Keratinocyte (primary cell): Measurements from ENCODE around the gene NMBR. TPM values are rescaled to one million over a fixed set of nuclear protein-coding genes. Genes with fewer than 3 reads are reported as not detected.

Source experiments
- DNase-seq: peaks from one replicate; pipeline ENCODE4 v3.0.0-alpha.2; 2011; ENCODE audit warnings: low read depth, missing footprints, low spot score
- FAIRE-seq: peaks from 2 replicates; lab custom pipeline; 2011; peaks lifted over from hg19 to GRCh38; lab: Jason Lieb, UNC
- H2AFZ ChIP-seq: 2 replicates; pipeline ENCODE4 v1.6.0; 2012; ENCODE audit warnings: low read length, control low read depth, inconsistent platforms; ENCODE audit not compliant: control insufficient read depth
- H3K27ac ChIP-seq: 2 replicates; pipeline ENCODE4 v1.5.1; 2011; ENCODE audit warnings: low read length; ENCODE audit not compliant: control insufficient read depth, insufficient read depth
- H3K27me3 ChIP-seq: 3 replicates; pipeline ENCODE4 v1.6.0; 2011; ENCODE audit warnings: low read length; ENCODE audit not compliant: control insufficient read depth, insufficient read depth; ENCODE audit errors: extremely low read depth
- H3K36me3 ChIP-seq, 2 experiments: 2 replicates in 1 of 2; 3 replicates in 1 of 2; pipeline ENCODE4 v1.5.1; 2011; ENCODE audit warnings: low read length in 2 of 2, mild to moderate bottlenecking in 1 of 2; ENCODE audit not compliant: control insufficient read depth in 2 of 2, insufficient read depth in 2 of 2; ENCODE audit errors: extremely low read depth in 1 of 2
- H3K4me1 ChIP-seq: 3 replicates; pipeline ENCODE4 v1.5.1; 2011; ENCODE audit warnings: low read length; ENCODE audit not compliant: control insufficient read depth, insufficient read depth; ENCODE audit errors: extremely low read depth
- H3K4me2 ChIP-seq: 3 replicates; pipeline ENCODE4 v1.6.0; 2011; ENCODE audit warnings: low read depth, low read length; ENCODE audit not compliant: control insufficient read depth, insufficient read depth; ENCODE audit errors: extremely low read depth
- H3K4me3 ChIP-seq, 3 experiments: fragments of 200-600 bp in 1 of 3; sonication (generic) in 1 of 3; 2 replicates in 2 of 3; 3 replicates in 1 of 3; pipeline ENCODE4 v1.5.1; 2011 to 2016; ENCODE audit warnings: low read length in 3 of 3, mild to moderate bottlenecking in 3 of 3, control low read depth in 2 of 3, inconsistent platforms in 1 of 3, low read depth in 1 of 3, mixed read lengths in 1 of 3, mixed run types in 1 of 3, moderate library complexity in 1 of 3; ENCODE audit not compliant: control insufficient read depth in 2 of 3, insufficient read depth in 2 of 3; ENCODE audit errors: extremely low read depth in 1 of 3
- H3K79me2 ChIP-seq: 2 replicates; pipeline ENCODE4 v1.6.0; 2012; ENCODE audit warnings: low read length; ENCODE audit not compliant: control insufficient read depth, insufficient read depth
- H3K9ac ChIP-seq: 3 replicates; pipeline ENCODE4 v1.6.0; 2011; ENCODE audit warnings: low read length; ENCODE audit not compliant: control insufficient read depth, insufficient read depth; ENCODE audit errors: extremely low read depth
- H3K9me1 ChIP-seq: 3 replicates; pipeline ENCODE4 v1.6.0; 2011; ENCODE audit warnings: low read length; ENCODE audit not compliant: control insufficient read depth, insufficient read depth; ENCODE audit errors: extremely low read depth
- H3K9me3 ChIP-seq: 2 replicates; pipeline ENCODE4 v1.5.1; 2012; ENCODE audit warnings: low read depth, low read length; ENCODE audit not compliant: control insufficient read depth
- H4K20me1 ChIP-seq: 3 replicates; pipeline ENCODE4 v1.6.0; 2011; ENCODE audit warnings: low read length; ENCODE audit not compliant: control insufficient read depth, insufficient read depth; ENCODE audit errors: extremely low read depth
- EZH2 ChIP-seq: IDR thresholded peaks from one replicate; pipeline ENCODE4 v1.6.1; 2012; ENCODE audit warnings: inconsistent platforms, mild to moderate bottlenecking, low read length, moderate library complexity
- dilution Hi-C: fragments of 300-500 bp; cut with MboI; formaldehyde crosslinking; loops from one replicate; pipeline ENCODE4 v1.7.0; 2020; ENCODE audit warnings: low sequenced_read_pairs; ENCODE audit not compliant: extremely low pct_ligation_motif_present
- polyA plus RNA-seq, 5 experiments: library from polyadenylated mRNA; depleted of rRNA in 3 of 5; stranded (reverse) in 3 of 5; stranded (forward) in 1 of 5; unstranded in 1 of 5; fragments of >200 nt; gene quantifications; 1 replicate in 1 of 5; 2 replicates in 3 of 5; 3 replicates in 1 of 5; pipeline versions ENCODE4 v1.2.1 to v1.2.3, GENCODE V29; 2011 to 2012; ENCODE audit warnings: missing spikeins in 2 of 5, low read depth in 1 of 5, low replicate concordance in 1 of 5
- TF ChIP-seq, protein P1 (sequence below), 3 experiments: IDR thresholded peaks in 1 of 3; conservative IDR thresholded peaks in 1 of 3; optimal IDR thresholded peaks in 1 of 3; 2 replicates in 2 of 3; 3 replicates in 1 of 3; pipeline versions ENCODE3 to v1.5.1; 2011; ENCODE audit warnings: low read length in 3 of 3, mild to moderate bottlenecking in 3 of 3, moderate library complexity in 2 of 3, control low read depth in 1 of 3, inconsistent platforms in 1 of 3; ENCODE audit not compliant: insufficient read depth in 2 of 3; ENCODE audit errors: extremely low read depth in 1 of 3

The NMBR gene
- polyA plus RNA-seq, 1 donor (not counting 4 experiments of a cell fraction or from before 2014, with no cell fraction given) = not detected

DNA sequence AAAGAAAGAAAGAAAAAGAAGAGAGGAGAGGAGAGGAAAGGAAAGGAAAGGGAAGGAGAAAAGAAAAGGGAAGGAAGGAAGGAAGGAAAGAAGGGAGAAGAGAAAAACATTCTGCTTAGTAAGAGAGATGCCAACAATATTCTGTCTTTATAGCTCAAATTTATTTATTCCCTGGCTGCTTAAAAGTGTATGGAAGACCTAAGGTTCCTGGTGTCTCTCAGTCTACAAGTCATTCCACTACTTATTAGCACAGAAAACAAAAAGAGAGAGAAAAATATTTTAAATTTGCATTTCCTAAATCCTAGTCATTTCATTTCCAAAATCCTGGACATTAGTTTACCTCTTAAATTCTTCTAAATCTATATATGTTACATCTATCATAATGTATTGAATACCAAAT is 67.8 kb downstream of the NMBR start:
- dilution Hi-C loops = no loop called here
- no peak for FAIRE-seq
- no peak overlapping the region for H3K27ac ChIP-seq

DNA sequence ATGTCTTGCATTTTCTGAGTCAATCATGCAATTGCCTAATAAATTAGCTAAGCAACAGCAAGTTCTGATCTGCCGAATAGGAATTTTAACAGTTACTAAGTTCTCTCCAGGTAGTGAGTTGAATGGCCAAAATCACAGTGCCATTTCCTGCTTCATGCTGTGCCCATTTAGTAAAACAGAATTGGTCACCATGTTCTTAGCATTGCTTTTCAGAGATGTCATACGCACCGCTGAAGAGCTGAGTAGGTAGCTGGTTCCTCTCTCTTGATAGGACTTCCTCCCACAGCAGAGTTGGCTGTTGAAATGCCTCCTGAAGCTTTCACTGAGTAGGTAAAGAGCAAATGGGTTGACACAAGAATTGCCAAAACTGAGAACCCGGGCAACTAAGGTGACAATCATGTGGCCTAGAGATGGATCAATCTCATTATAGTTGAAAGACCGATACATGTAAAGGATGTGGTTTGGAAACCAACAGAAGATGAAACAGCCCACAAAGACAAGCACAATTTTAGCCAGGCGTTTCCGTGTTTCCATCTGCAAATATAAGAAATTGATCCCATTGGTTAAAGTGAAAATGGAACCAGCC is 71.3 kb downstream of the NMBR start:
- Histone ChIP-seq H3K9me3 (no peaks in the 10 kb centered on the region), H4K20me1 (no peaks in the 10 kb centered on the region), H2AFZ (no peak overlapping the region), H3K36me3 (no peaks in the 10 kb centered on the region), H3K27ac (no peak overlapping the region), H3K4me1 (no peaks in the 10 kb centered on the region), H3K27me3 (no peaks in the 10 kb centered on the region), H3K4me2 (no peak overlapping the region), H3K9me1 (no peaks in the 10 kb centered on the region), H3K9ac (no peak overlapping the region), H3K4me3 (no peak overlapping the region), H3K79me2 (no peaks in the 10 kb centered on the region)
- dilution Hi-C loops = no loop called here
- peak; percentile 17 for FAIRE-seq
- DNase-seq = no peak
- TF ChIP-seq, protein P1, sequence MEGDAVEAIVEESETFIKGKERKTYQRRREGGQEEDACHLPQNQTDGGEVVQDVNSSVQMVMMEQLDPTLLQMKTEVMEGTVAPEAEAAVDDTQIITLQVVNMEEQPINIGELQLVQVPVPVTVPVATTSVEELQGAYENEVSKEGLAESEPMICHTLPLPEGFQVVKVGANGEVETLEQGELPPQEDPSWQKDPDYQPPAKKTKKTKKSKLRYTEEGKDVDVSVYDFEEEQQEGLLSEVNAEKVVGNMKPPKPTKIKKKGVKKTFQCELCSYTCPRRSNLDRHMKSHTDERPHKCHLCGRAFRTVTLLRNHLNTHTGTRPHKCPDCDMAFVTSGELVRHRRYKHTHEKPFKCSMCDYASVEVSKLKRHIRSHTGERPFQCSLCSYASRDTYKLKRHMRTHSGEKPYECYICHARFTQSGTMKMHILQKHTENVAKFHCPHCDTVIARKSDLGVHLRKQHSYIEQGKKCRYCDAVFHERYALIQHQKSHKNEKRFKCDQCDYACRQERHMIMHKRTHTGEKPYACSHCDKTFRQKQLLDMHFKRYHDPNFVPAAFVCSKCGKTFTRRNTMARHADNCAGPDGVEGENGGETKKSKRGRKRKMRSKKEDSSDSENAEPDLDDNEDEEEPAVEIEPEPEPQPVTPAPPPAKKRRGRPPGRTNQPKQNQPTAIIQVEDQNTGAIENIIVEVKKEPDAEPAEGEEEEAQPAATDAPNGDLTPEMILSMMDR (optimal IDR thresholded peaks at IDR 0.05 in 1 of 3, IDR thresholded peaks at IDR 0.05 in 1 of 3, conservative IDR thresholded peaks at IDR 0.05 in 1 of 3; ENCODE audit: extremely low read depth in 1 of 3, insufficient read depth in 2 of 3, low read length in 3 of 3) = no peak
- no peak for TF ChIP-seq EZH2

More for the DNA sequence above, 67.8 kb downstream of the NMBR start:
- no peaks in the 10 kb centered on the region for H4K20me1 ChIP-seq
- no peaks in the 10 kb centered on the region for H3K9me3 ChIP-seq
- no peaks in the 10 kb centered on the region for H3K9me1 ChIP-seq
- H3K4me1 ChIP-seq = no peaks in the 10 kb centered on the region
- H3K36me3 ChIP-seq = no peaks in the 10 kb centered on the region
- H3K4me3 ChIP-seq = no peak overlapping the region
- H3K9ac ChIP-seq = no peak overlapping the region
- no peak for DNase-seq
- no peak overlapping the region for H3K4me2 ChIP-seq
- H3K79me2 ChIP-seq = no peaks in the 10 kb centered on the region
- no peaks in the 10 kb centered on the region for H3K27me3 ChIP-seq
- TF ChIP-seq, protein P1 (optimal IDR thresholded peaks at IDR 0.05 in 1 of 3, IDR thresholded peaks at IDR 0.05 in 1 of 3, conservative IDR thresholded peaks at IDR 0.05 in 1 of 3; ENCODE audit: extremely low read depth in 1 of 3, insufficient read depth in 2 of 3, low read length in 3 of 3) = no peak
- H2AFZ ChIP-seq = no peak overlapping the region
